DMS114 treated with DMSO at 0.1 percent for 48 hours (cell line): ENCODE results near the gene AGBL4.

ENCODE experiments used
- DNase-seq: peaks from one replicate; lab custom pipeline; 2025; ENCODE audit not compliant: unreplicated experiment; lab: John Stamatoyannopoulos, UW

AGBL4 gene

GRCh38 chr1:48568501-48568900 is 1455.3 kb downstream of the AGBL4 start:
- no peak for DNase-seq

GRCh38 chr1:48566492-48566891 is 1457.3 kb downstream of the AGBL4 start:
- DNase-seq = no peak

- no peak for DNase-seq
Observed at GRCh38 chr1:48563021-48563420, 1460.7 kb downstream of the AGBL4 start.

- DNase-seq = no peak
Observed at GRCh38 chr1:48561444-48561843, 1462.3 kb downstream of the AGBL4 start.

- no peak for DNase-seq
Observed at GRCh38 chr1:48560577-48560976, 1463.2 kb downstream of the AGBL4 start.

- DNase-seq = no peak
Observed at GRCh38 chr1:48560116-48560515, 1463.6 kb downstream of the AGBL4 start.

- no peak for DNase-seq
Observed at GRCh38 chr1:48558366-48558765, 1465.4 kb downstream of the AGBL4 start.

- no peak for DNase-seq
Observed at GRCh38 chr1:48556186-48556850, 1467.4 kb downstream of the AGBL4 start.

GRCh38 chr1:48555271-48555670 is 1468.5 kb downstream of the AGBL4 start:
- DNase-seq = no peak

- no peak for DNase-seq
Observed at GRCh38 chr1:48552903-48553606, 1470.7 kb downstream of the AGBL4 start.

GRCh38 chr1:48552420-48552819 is 1471.3 kb downstream of the AGBL4 start:
- no peak for DNase-seq

GRCh38 chr1:48548985-48549384 is 1474.8 kb downstream of the AGBL4 start:
- DNase-seq = no peak

- no peak for DNase-seq
Observed at GRCh38 chr1:48547561-48548220, 1476.1 kb downstream of the AGBL4 start.

GRCh38 chr1:48543854-48544253 is 1479.9 kb downstream of the AGBL4 start:
- no peak for DNase-seq

- no peak for DNase-seq
Observed at GRCh38 chr1:48540587-48540986, 1483.2 kb downstream of the AGBL4 start.

- DNase-seq = no peak
Observed at GRCh38 chr1:48536477-48536876, 1487.3 kb downstream of the AGBL4 start.

GRCh38 chr1:48532976-48533375 is 1490.8 kb downstream of the AGBL4 start:
- DNase-seq = no peak

- no peak for DNase-seq
Observed at GRCh38 chr1:48530727-48531351, 1492.9 kb downstream of the AGBL4 start.

GRCh38 chr1:48527051-48527450 is 1496.7 kb downstream of the AGBL4 start:
- DNase-seq = no peak

- no peak for DNase-seq
Observed at GRCh38 chr1:48526008-48526710, 1497.6 kb downstream of the AGBL4 start.

- no peak for DNase-seq
Observed at GRCh38 chr1:48524892-48525467, 1498.8 kb downstream of the AGBL4 start.
